MM.1S (cell line): ENCODE data around the gene C17orf113.

Experiments
- DNase-seq: peaks from one replicate; pipeline ENCODE4 v3.0.0-alpha.2; 2015
- H2AFZ ChIP-seq: fragments of 300-600 bp; sonication (generic); 2 replicates; pipeline ENCODE4 v1.6.0; 2016; ENCODE audit warnings: antibody characterized with exemption, low read length
- H3F3A ChIP-seq: fragments of 300-600 bp; sonication (generic); 2 replicates; pipeline ENCODE4 v1.6.1; 2016; ENCODE audit warnings: mild to moderate bottlenecking, antibody characterized with exemption, low read length, moderate library complexity, mixed read lengths; ENCODE audit not compliant: insufficient read depth
- H3K27ac ChIP-seq: fragments of 300-600 bp; sonication (generic); 2 replicates; pipeline ENCODE4 v1.5.1; 2016; ENCODE audit warnings: mild to moderate bottlenecking, low read length
- H3K27me3 ChIP-seq: fragments of 300-600 bp; sonication (generic); replicated peaks from 2 replicates; pipeline ENCODE4 v1.6.0; 2016; ENCODE audit warnings: low read length; ENCODE audit not compliant: insufficient read depth
- H3K36me3 ChIP-seq: fragments of 300-600 bp; sonication (generic); replicated peaks from 2 replicates; pipeline ENCODE4 v1.6.1; 2016; ENCODE audit warnings: mild to moderate bottlenecking, low read length, mixed read lengths; ENCODE audit not compliant: insufficient read depth
- H3K4me1 ChIP-seq: fragments of 300-600 bp; sonication (generic); 2 replicates; pipeline ENCODE4 v1.6.1; 2016; ENCODE audit warnings: low read length, mixed read lengths
- H3K4me2 ChIP-seq: fragments of 300-600 bp; sonication (generic); 2 replicates; pipeline ENCODE4 v1.6.0; 2016; ENCODE audit warnings: low read depth, low read length
- H3K4me3 ChIP-seq: fragments of 300-600 bp; sonication (generic); 2 replicates; pipeline ENCODE4 v1.5.1; 2016; ENCODE audit warnings: low read length, mixed read lengths
- H3K79me2 ChIP-seq: fragments of 300-600 bp; sonication (generic); 2 replicates; pipeline ENCODE4 v1.6.1; 2016; ENCODE audit warnings: mixed run types, low read length, mixed read lengths
- H3K9ac ChIP-seq: fragments of 300-600 bp; sonication (generic); 2 replicates; pipeline ENCODE4 v1.6.1; 2016; ENCODE audit warnings: low read length, mixed read lengths
- H3K9me2 ChIP-seq: fragments of 300-600 bp; sonication (generic); replicated peaks from 2 replicates; pipeline ENCODE4 v1.6.1; 2016; ENCODE audit warnings: mild to moderate bottlenecking, low read length, mixed read lengths; ENCODE audit not compliant: insufficient read depth
- H3K9me3 ChIP-seq: fragments of 300-600 bp; sonication (generic); replicated peaks from 2 replicates; pipeline ENCODE4 v1.6.1; 2016; ENCODE audit warnings: mild to moderate bottlenecking, low read length, mixed read lengths; ENCODE audit not compliant: insufficient read depth
- H4K20me1 ChIP-seq: fragments of 300-600 bp; sonication (generic); 2 replicates; pipeline ENCODE4 v1.6.1; 2016; ENCODE audit warnings: mild to moderate bottlenecking, low read length, moderate library complexity, mixed read lengths; ENCODE audit not compliant: insufficient read depth
- EZH2 ChIP-seq: fragments of 300-600 bp; sonication (generic); optimal IDR thresholded peaks from 2 replicates; pipeline ENCODE3; 2017; ENCODE audit warnings: low read depth, mild to moderate bottlenecking, antibody characterized with exemption, low read length, mixed read lengths
- EZH2phosphoT487 ChIP-seq: fragments of 300-600 bp; sonication (generic); IDR thresholded peaks from 2 replicates; pipeline ENCODE4 v1.6.1; 2018; ENCODE audit warnings: antibody characterized with exemption, low read length
- TF ChIP-seq, protein P1 (sequence below): fragments of 300-600 bp; sonication (generic); IDR thresholded peaks from 2 replicates; pipeline ENCODE4 v1.5.1; 2016; ENCODE audit warnings: antibody characterized with exemption, low read length, mixed read lengths

C17orf113 gene

DNA sequence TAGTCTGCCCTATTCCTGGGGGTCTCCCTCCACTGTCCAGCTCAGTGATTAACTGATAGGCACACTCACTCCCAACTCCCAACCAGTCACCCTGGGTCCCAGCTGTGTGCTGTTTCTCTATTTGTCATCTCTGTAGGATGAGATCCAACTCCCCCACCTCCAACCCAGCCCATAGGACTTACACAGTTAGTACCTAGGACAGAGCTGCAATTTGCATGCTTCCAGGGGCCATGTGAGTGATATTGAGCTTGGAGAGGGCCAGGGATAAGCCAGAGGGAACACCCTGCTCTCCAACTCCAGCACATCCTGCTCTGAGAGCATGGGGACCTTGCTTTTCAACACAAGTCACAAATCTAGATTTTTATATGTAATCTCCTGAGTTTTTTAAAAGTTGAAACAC, 8.8 kb downstream of the C17orf113 start:
- TF ChIP-seq EZH2phosphoT487: no peak
- no peak for TF ChIP-seq EZH2
- no peak overlapping the region for H3K4me3 ChIP-seq
- no peaks in the 10 kb centered on the region for H3K4me1 ChIP-seq
- DNase-seq: no peak
- no peaks in the 10 kb centered on the region for H3K79me2 ChIP-seq
- no peak overlapping the region for H3K27ac ChIP-seq
- H3K9me3 ChIP-seq: no peaks in the 10 kb centered on the region
- H4K20me1 ChIP-seq: no peaks in the 10 kb centered on the region
- no peaks in the 10 kb centered on the region for H3F3A ChIP-seq
- H2AFZ ChIP-seq: no peak overlapping the region
- no peaks in the 10 kb centered on the region for H3K27me3 ChIP-seq
- H3K36me3 ChIP-seq: no peaks in the 10 kb centered on the region
- H3K9ac ChIP-seq: no peak overlapping the region
- H3K4me2 ChIP-seq: no peak overlapping the region
- H3K9me2 ChIP-seq: no peaks in the 10 kb centered on the region

DNA sequence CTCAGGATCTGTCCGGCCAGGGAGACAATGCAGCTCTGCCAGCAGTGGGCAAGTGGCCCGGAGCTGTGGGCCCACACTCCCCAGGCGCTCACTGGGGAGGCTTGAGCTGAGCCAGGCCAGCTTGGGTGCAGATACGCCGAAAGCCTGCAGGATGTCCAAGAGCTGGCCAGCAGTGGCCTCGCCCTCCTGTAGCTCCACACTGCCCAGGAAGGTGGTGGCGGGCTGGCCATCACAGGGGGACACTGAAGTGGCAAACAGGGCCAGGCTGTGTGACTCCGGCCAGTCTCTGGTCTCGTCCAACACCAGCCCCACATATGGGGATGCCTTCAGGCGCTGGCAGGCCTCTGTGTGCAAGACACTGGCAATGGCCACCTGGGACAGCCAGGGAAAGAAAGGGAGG, 9.6 kb downstream of the C17orf113 start:
- Histone ChIP-seq H3K9ac (no peak overlapping the region), H3K9me3 (no peaks in the 10 kb centered on the region), H3K4me1 (no peaks in the 10 kb centered on the region), H3K4me2 (no peak overlapping the region), H3K36me3 (no peaks in the 10 kb centered on the region), H3K9me2 (no peaks in the 10 kb centered on the region), H4K20me1 (no peaks in the 10 kb centered on the region), H2AFZ (no peak overlapping the region), H3K27ac (no peak overlapping the region), H3K4me3 (no peak overlapping the region), H3K27me3 (no peaks in the 10 kb centered on the region), H3F3A (no peaks in the 10 kb centered on the region), H3K79me2 (no peaks in the 10 kb centered on the region)
- no peak for DNase-seq
- TF ChIP-seq EZH2phosphoT487: no peak
- TF ChIP-seq, protein P1, sequence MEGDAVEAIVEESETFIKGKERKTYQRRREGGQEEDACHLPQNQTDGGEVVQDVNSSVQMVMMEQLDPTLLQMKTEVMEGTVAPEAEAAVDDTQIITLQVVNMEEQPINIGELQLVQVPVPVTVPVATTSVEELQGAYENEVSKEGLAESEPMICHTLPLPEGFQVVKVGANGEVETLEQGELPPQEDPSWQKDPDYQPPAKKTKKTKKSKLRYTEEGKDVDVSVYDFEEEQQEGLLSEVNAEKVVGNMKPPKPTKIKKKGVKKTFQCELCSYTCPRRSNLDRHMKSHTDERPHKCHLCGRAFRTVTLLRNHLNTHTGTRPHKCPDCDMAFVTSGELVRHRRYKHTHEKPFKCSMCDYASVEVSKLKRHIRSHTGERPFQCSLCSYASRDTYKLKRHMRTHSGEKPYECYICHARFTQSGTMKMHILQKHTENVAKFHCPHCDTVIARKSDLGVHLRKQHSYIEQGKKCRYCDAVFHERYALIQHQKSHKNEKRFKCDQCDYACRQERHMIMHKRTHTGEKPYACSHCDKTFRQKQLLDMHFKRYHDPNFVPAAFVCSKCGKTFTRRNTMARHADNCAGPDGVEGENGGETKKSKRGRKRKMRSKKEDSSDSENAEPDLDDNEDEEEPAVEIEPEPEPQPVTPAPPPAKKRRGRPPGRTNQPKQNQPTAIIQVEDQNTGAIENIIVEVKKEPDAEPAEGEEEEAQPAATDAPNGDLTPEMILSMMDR: no peak
- no peak for TF ChIP-seq EZH2

DNA sequence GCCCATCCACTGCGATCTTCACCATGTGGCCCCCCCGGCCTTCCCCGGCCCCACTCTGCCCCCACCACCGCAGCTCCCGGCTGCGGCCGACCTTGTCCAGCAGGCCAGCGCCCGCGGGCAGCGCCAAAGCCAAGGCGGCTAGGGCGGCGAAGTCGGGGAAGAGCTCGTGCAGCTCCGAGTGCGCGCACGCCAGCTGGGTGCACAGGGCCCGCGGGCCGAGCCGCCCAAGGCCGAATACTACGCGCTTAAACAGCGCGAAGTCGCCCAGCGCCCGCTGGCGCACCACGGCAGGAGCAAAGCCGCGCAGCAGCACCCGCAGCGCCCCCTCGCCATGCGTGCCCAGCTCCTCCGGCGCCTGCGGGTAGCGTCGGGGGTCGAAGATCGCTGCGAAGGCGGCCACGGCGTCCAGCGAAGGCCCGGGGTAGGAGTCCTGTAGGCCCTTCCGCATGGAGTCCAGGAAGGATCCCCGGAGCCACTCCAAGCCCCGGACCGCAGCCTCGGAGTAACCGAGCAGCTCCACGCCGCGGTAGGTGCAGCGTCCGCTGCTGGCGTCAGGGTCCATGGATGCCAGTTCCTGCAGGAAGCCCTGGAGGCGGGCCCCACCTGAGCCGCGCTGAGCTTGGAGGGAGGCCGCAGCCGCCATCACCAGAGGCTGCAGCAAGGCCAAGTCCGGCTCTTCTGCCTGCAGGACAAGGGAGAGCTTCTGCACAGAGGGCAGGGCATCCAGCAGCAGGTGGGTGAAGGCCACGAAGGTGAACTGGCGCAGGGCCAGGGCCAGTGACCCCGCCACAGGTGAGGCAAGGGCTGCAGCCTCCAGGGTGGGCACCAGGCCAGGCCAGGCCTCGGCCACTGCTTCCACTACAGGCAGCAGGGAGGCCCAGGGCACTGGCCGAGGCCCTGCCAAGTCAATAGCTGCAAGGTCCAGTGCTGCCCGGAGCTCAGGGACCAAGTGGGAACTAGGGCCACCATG, 10.3 kb downstream of the C17orf113 start:
- Histone ChIP-seq H3K4me3 (no peak overlapping the region), H3K4me2 (no peak overlapping the region), H3K79me2 (no peaks in the 10 kb centered on the region), H3K9me2 (no peaks in the 10 kb centered on the region), H4K20me1 (no peaks in the 10 kb centered on the region), H3K27me3 (no peaks in the 10 kb centered on the region), H3K9me3 (no peaks in the 10 kb centered on the region), H3K4me1 (no peaks in the 10 kb centered on the region), H3K9ac (no peak overlapping the region), H2AFZ (no peak overlapping the region), H3K27ac (no peak overlapping the region), H3F3A (no peaks in the 10 kb centered on the region), H3K36me3 (no peaks in the 10 kb centered on the region)
- no peak for DNase-seq
- no peak for TF ChIP-seq EZH2phosphoT487
- no peak for TF ChIP-seq EZH2
- TF ChIP-seq, protein P1: no peak
